GM18909 (cell line): Measurements from ENCODE around the gene RIMKLA.
A peak's percentile ranks its signal among the peaks of the same experiment; 100 is the strongest.

Source experiments
- ATAC-seq: cut with Tn5 transposase; IDR thresholded peaks from one replicate; pipeline ENCODE4 v1.9.1; 2021; ENCODE audit warnings: mild to moderate bottlenecking; ENCODE audit not compliant: unreplicated experiment, poor library complexity

The RIMKLA gene

GRCh38 chr1:42424201-42424600 is 43.6 kb downstream of the RIMKLA start:
- ATAC-seq, result no peak

- ATAC-seq, result no peak
Observed at GRCh38 chr1:42427240-42427639, 46.6 kb downstream of the RIMKLA start.

DNA sequence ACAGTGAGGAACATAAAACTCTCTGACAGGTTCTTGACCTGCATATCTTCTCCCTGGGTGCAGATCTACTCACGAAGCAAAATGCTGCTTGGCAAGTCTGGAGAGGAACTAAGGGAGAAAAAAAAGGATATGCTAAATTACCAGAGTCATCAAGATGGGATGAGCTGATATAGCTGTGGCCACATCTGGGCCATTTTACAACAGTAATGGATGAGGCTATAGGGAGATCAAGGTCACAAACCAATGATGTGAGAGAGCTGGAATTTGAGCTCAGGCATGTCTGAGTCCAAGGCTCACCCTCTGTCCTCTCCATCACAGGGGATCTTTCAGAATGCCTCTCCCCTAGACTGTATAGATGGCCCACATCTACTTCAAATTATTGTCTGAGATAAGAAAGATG is 49.0 kb downstream of the RIMKLA start:
- no peak for ATAC-seq

- ATAC-seq, result no peak
Observed at GRCh38 chr1:42430286-42431135, 49.9 kb downstream of the RIMKLA start.

- no peak for ATAC-seq
Observed at GRCh38 chr1:42431514-42431913, 50.9 kb downstream of the RIMKLA start.

GRCh38 chr1:42432714-42433113 is 52.1 kb downstream of the RIMKLA start:
- ATAC-seq, result no peak

- no peak for ATAC-seq
Observed at GRCh38 chr1:42433369-42433768, 52.8 kb downstream of the RIMKLA start.

DNA sequence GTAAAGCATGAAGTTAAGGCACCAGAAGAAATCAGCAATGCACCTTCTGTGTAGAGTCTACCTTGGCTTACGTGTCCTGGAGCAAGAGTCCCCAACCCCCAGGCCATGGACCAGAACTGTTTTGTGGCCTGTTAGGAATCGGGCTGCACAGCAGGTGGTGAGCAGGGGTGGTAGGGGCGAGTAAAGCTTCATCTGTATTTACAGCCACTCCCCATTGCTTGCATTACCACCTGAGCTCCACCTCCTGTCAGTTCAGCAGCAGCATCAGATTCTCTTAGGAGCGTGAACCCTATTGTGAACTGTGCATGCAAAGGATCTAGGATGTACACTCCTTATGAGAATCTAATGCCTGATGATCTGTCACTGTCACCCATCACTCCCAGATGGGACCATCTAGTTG is 53.7 kb downstream of the RIMKLA start:
- ATAC-seq, result no peak

DNA sequence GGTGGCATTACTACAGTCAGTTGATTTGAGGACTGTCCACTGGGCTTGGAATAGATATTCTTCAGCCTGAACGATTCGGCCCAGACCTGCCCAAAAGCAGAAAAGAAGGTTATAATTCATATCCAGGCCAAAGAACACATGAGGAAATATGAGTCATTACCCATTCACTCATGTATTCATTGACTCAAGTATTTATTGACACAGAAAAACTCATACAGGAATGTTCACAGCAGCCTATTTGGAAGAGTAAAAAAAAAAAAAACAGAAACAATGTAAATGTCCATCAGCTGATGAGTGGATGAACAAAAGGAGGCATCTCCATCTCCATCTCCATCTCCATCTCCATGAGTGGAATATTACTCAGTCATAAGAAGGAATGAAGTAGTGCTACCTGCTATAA is 59.3 kb downstream of the RIMKLA start:
- no peak for ATAC-seq

- ATAC-seq, result no peak
Observed at GRCh38 chr1:42442662-42443061, 62.1 kb downstream of the RIMKLA start.

- no peak for ATAC-seq
Observed at GRCh38 chr1:42449256-42449655, 68.7 kb downstream of the RIMKLA start.

DNA sequence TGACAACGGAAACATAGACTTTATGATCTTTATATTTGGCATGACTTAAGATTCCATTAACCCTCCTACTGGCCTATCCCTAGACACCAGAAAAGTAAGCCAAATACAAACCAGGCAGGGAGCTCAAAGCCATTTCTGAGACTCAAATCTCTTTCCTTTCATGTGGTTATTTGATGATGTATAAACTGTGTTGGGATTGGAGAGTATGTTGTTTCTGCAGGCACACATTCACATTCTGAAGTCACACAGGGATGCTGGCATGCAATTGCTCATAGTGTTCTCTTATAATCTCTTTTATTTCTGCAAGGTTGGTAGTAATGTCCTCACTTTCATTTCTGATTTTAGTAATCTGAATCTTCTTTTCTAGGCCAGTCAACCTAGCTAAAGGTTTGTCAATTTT is 69.5 kb downstream of the RIMKLA start:
- no peak for ATAC-seq

DNA sequence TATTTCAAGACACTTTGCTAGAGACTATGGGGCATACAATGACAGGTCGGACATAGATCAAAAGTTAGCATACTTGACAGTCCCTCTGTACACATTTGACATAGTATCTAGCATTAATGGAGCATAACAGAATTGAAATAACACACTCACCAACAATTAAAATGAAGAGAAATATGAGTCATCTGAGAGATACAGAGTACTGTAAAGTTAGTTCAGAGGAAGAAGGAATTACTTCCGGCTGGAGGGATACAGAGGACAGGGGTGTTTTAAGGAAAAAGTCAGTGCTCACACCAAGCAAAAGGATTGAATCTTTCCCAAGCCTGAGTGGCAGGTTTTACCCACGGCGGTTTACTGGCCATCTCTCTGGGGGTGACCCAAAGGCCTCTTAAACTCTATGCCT is 72.8 kb downstream of the RIMKLA start:
- ATAC-seq, result no peak

DNA sequence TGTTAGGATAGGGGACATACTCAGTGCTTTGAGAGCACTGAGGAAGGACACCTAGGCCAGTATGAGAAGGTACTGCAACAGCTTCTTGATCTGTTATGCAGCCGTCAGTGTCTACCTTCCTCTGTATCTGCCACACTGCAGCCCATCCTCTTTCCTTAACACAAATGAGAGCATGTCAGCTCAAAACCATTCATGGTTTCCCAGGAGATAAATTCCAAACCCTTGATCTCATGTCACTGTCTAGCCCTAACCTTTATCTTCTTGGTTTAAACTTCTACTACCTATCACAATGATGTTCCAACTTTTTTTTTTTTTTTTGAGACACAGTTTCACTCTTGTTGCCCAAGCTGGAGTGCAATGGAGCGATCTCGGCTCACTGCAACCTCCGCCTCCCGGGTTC is 73.8 kb downstream of the RIMKLA start:
- ATAC-seq, result no peak

DNA sequence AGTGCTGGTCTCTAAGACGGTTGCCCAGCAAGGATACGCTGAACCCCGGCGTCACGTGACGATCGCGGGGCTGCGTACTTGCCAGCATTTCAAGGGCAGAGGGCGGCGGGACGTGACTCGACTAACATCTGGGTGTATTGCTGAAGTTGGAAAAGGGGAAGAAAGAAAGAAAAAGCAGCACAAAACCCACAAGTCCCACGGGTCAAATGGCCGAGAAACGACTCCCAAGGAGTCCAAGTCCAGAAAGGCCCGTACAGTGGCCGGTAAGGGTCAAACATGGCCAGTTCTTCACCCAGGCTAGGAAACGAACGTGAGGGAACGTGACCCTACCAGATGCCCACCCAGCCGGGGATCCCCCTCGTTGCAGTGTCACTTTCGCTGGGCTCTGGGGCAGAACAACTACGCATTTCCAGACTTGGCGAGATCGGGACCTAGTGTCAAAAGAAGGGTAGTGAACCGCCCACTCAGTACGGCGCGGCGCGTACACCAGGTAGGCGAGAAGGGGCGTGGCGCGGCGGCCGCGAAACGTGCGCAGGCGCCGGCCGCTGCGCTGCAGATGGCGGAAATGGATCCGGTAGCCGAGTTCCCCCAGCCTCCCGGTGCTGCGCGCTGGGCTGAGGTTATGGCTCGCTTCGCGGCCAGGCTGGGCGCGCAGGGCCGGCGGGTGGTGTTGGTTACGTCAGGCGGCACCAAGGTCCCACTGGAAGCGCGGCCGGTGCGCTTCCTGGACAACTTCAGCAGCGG is 75.6 kb downstream of the RIMKLA start, which contains the start of the genes PPCS and ZMYND12:
Gene PPCS (plus strand): TSS at position 534 of the 744 bp plus-strand sequence. CDS start 23 bp downstream, at position 557.
Gene ZMYND12 (minus strand): TSS at position 13 of the 744 bp plus-strand sequence. CDS start 25 bp downstream, outside the sequence.
- ATAC-seq, result peak; percentile 86

DNA sequence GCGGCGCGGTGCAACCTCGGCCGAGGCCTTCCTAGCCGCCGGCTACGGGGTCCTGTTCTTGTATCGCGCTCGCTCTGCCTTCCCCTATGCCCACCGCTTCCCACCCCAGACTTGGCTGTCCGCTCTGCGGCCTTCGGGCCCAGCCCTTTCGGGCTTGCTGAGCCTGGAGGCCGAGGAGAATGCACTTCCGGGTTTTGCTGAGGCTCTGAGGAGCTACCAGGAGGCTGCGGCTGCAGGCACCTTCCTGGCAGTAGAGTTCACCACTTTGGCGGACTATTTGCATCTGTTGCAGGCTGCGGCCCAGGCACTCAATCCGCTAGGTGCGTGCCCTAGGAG is 76.1 kb downstream of the RIMKLA start:
- peak; percentile 67 for ATAC-seq

- ATAC-seq, result no peak
Observed at GRCh38 chr1:42461196-42461595, 80.6 kb downstream of the RIMKLA start.

GRCh38 chr1:42462828-42463763 is 82.5 kb downstream of the RIMKLA start, which contains the start of gene CCDC30:
Gene CCDC30, plus strand, starts transcription at chr1:42463286. Its CDS starts 17,266 bp downstream, at chr1:42480552.
- ATAC-seq, result peak; percentile 100

DNA sequence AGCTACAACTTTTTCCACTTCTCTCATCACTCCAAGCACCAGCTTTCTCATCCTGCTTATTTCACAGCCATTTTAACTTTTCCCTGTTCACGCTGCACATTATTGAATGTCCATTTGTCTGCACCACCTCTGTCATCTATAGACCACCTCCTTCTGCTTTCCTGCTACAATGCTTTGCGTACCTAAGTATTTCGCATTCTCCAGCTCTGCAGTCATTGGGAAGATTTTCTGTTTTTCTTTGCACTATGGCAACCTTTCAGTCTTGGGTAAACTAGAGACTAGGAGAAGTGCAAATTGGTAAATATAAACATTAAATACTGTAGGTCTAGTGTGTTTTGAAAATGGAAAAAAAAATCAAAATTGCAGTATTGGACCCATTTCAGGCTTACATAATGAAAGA is 83.3 kb downstream of the RIMKLA start:
- ATAC-seq, result no peak

- ATAC-seq, result no peak
Observed at GRCh38 chr1:42466030-42466429, 85.4 kb downstream of the RIMKLA start.
